Measurements from ENCODE around the gene DLG5.

Gene DLG5

GRCh38 chr10:77890097-77890496 is 36.5 kb downstream of the DLG5 start:
- no peak for DNase-seq

- DNase-seq: no peak
These were observed 37.2 kb downstream of the DLG5 start for GRCh38 chr10:77889277-77889903.

GRCh38 chr10:77888356-77888703 is 38.2 kb downstream of the DLG5 start:
- DNase-seq: no peak

- no peak for DNase-seq
These were observed 38.8 kb downstream of the DLG5 start for GRCh38 chr10:77887631-77888355.

- no peak for DNase-seq
These were observed 39.7 kb downstream of the DLG5 start for GRCh38 chr10:77886795-77887355.

GRCh38 chr10:77884181-77884580 is 42.4 kb downstream of the DLG5 start:
- DNase-seq: peak; percentile 23

- DNase-seq: no peak
These were observed 44.9 kb downstream of the DLG5 start for GRCh38 chr10:77881636-77882035.

- DNase-seq: no peak
These were observed 45.3 kb downstream of the DLG5 start for GRCh38 chr10:77881222-77881621.

GRCh38 chr10:77879710-77880109 is 46.8 kb downstream of the DLG5 start:
- DNase-seq: no peak

- no peak for DNase-seq
These were observed 47.5 kb downstream of the DLG5 start for GRCh38 chr10:77879065-77879464.

GRCh38 chr10:77877441-77878344 is 48.9 kb downstream of the DLG5 start:
- DNase-seq: no peak

- no peak for DNase-seq
These were observed 50.8 kb downstream of the DLG5 start for GRCh38 chr10:77875730-77876129.

- DNase-seq: no peak
These were observed 51.7 kb downstream of the DLG5 start for GRCh38 chr10:77874872-77875271.

GRCh38 chr10:77873536-77874380 is 52.8 kb downstream of the DLG5 start:
- DNase-seq: no peak

- DNase-seq: no peak
These were observed 53.5 kb downstream of the DLG5 start for GRCh38 chr10:77872947-77873535.

- DNase-seq: no peak
These were observed 54.2 kb downstream of the DLG5 start for GRCh38 chr10:77872151-77872946.

GRCh38 chr10:77869626-77870420 is 56.7 kb downstream of the DLG5 start:
- DNase-seq: no peak

- DNase-seq: no peak
These were observed 58.0 kb downstream of the DLG5 start for GRCh38 chr10:77868523-77868922.

- DNase-seq: no peak
These were observed 59.3 kb downstream of the DLG5 start for GRCh38 chr10:77867124-77867719.

- DNase-seq: no peak
These were observed 60.0 kb downstream of the DLG5 start for GRCh38 chr10:77866598-77866997.
